Measurements from ENCODE around the gene TMSB4Y.

TMSB4Y gene

GRCh38 chrY:13751289-13752071, 47.8 kb downstream of the TMSB4Y start:
- no peaks in the 10 kb centered on the region for H3K36me3 ChIP-seq
- no peak for TF ChIP-seq CTCF (IDR thresholded peaks at IDR 0.05)
- peak overlapping the region; percentile 66 for H3K27ac ChIP-seq
- no peaks in the 10 kb centered on the region for H3K9me3 ChIP-seq
- H3K27me3 ChIP-seq: no peaks in the 10 kb centered on the region
- H3K4me3 ChIP-seq (ENCODE audit: low read depth in 1 of 2, low read length in 1 of 2): peak overlapping the region; percentile 40 to 69
- H3K4me1 ChIP-seq (ENCODE audit: control insufficient read depth in 1 of 2, insufficient read depth in 1 of 2, low read depth in 1 of 2, low read length in 1 of 2): peaks cover 0 to 44% of the 10 kb centered on the region in 2 experiments

- Histone ChIP-seq H3K27ac (peak overlapping the region; percentile 74), H3K27me3 (no peaks in the 10 kb centered on the region), H3K36me3 (no peaks in the 10 kb centered on the region), H3K4me3 (ENCODE audit: low read depth in 1 of 2, low read length in 1 of 2) (no peak overlapping the region), H3K9me3 (no peaks in the 10 kb centered on the region), H3K4me1 (ENCODE audit: control insufficient read depth in 1 of 2, insufficient read depth in 1 of 2, low read depth in 1 of 2, low read length in 1 of 2) (peaks cover 0 to 44% of the 10 kb centered on the region in 2 experiments)
- no peak for TF ChIP-seq CTCF (IDR thresholded peaks at IDR 0.05)
Measured at GRCh38 chrY:13754661-13755060, 51.0 kb downstream of the TMSB4Y start.

Data from neutrophil (primary cell).